HepG2 (cell line): ENCODE results near the gene RCC2. TPM values are rescaled to one million over a fixed set of nuclear protein-coding genes. Genes with fewer than 3 reads are reported as not detected.

Experiments
- ATAC-seq: fragments of 200-7000 bp; cut with Tn5 transposase; 3 replicates; pipeline ENCODE4 v1.9.1; 2020; ENCODE audit warnings: mild to moderate bottlenecking, moderate library complexity
- BruUV-seq: library from RNA; stranded (reverse); fragments of 400-500 nt; replicated peaks from 2 replicates; lab custom pipeline; 2021; lab: Mats Ljungman, UMichigan
- CTCF ChIA-PET: fragments of 300-600 bp; formaldehyde crosslinking; extraction: SDS; loops from one replicate; lab custom pipeline; 2021; ENCODE audit warnings: low total read pairs, inconsistent platforms, low intra/inter-chr PET ratio; lab: Yijun Ruan, JAX
- POLR2A ChIA-PET: fragments of 350-600 bp; sonication (Branson Sonifier 250); formaldehyde crosslinking; loops from one replicate; lab custom pipeline; 2020; ENCODE audit warnings: antibody characterized with exemption, inconsistent platforms; lab: Yijun Ruan, JAX
- DNase-seq: peaks from one replicate; pipeline ENCODE4 v3.0.0-alpha.2; 2015; ENCODE audit warnings: low spot score
- FAIRE-seq: peaks from 3 replicates; lab custom pipeline; 2011; peaks lifted over from hg19 to GRCh38; lab: Jason Lieb, UNC
- H2AFZ ChIP-seq: one replicate; pipeline ENCODE4 v1.6.1; 2011; ENCODE audit warnings: low read length, inconsistent platforms
- H3K27ac ChIP-seq: fragments of 300-600 bp; 3 replicates; pipeline ENCODE4 v1.8.0; 2011; ENCODE audit warnings: mixed run types, mild to moderate bottlenecking, mixed read lengths, low read length, inconsistent platforms; ENCODE audit not compliant: insufficient read depth; ENCODE audit errors: extremely low read length
- H3K27me3 ChIP-seq, 2 experiments: fragments of 200-600 bp in 1 of 2; 2 replicates in 1 of 2; 3 replicates in 1 of 2; pipeline versions ENCODE4 v1.6.0 to v1.8.0; 2011; ENCODE audit warnings: low read length in 2 of 2, mild to moderate bottlenecking in 2 of 2, moderate library complexity in 2 of 2, inconsistent platforms in 1 of 2; ENCODE audit not compliant: insufficient read depth in 2 of 2, control insufficient read depth in 1 of 2
- H3K36me3 ChIP-seq, 2 experiments: fragments of 200-600 bp in 1 of 2; replicated peaks in 1 of 2; 2 replicates in 1 of 2; 3 replicates in 1 of 2; pipeline versions ENCODE4 v1.5.1 to v1.8.0; 2011; ENCODE audit warnings: low read length in 2 of 2, inconsistent platforms in 1 of 2; ENCODE audit not compliant: insufficient read depth in 2 of 2, control insufficient read depth in 1 of 2
- H3K4me1 ChIP-seq: 2 replicates; pipeline ENCODE4 v1.5.1; 2012; ENCODE audit warnings: low read length, inconsistent platforms; ENCODE audit not compliant: insufficient read depth
- H3K4me2 ChIP-seq: 2 replicates; pipeline ENCODE4 v1.6.0; 2011; ENCODE audit warnings: low read depth, low read length, inconsistent platforms
- H3K4me3 ChIP-seq, 3 experiments: fragments of 200-600 bp in 1 of 3; sonication (generic), shearing (Covaris generic) in 1 of 3; replicated peaks in 1 of 3; 2 replicates each; pipeline ENCODE4 v1.5.1; 2011 to 2016; ENCODE audit warnings: low read length in 3 of 3, inconsistent platforms in 2 of 3, low read depth in 2 of 3, mild to moderate bottlenecking in 2 of 3, control low read depth in 1 of 3, mixed read lengths in 1 of 3; ENCODE audit not compliant: insufficient read depth in 1 of 3
- H3K79me2 ChIP-seq: one replicate; pipeline ENCODE4 v1.6.1; 2011; ENCODE audit warnings: low read length, inconsistent platforms; ENCODE audit not compliant: insufficient read depth
- H3K9ac ChIP-seq: 2 replicates; pipeline ENCODE4 v1.6.0; 2011; ENCODE audit warnings: mild to moderate bottlenecking, low read depth, low read length, inconsistent platforms; ENCODE audit not compliant: insufficient read depth
- H3K9me3 ChIP-seq: 2 replicates; pipeline ENCODE4 v1.5.1; 2012; ENCODE audit warnings: mild to moderate bottlenecking, low read length
- H4K20me1 ChIP-seq: 2 replicates; pipeline ENCODE4 v1.6.0; 2011; ENCODE audit warnings: inconsistent platforms, mild to moderate bottlenecking, low read length, moderate library complexity; ENCODE audit not compliant: insufficient read depth
- ARNTL ChIP-seq: sonication (generic); formaldehyde crosslinking; IDR thresholded peaks from 2 replicates; pipeline ENCODE4 v1.4.0; 2020; ENCODE audit warnings: mild to moderate bottlenecking, missing genetic modification reagents
- CBFB ChIP-seq: sonication (generic); formaldehyde crosslinking; IDR thresholded peaks from 2 replicates; pipeline ENCODE4 v1.4.0; 2020; ENCODE audit warnings: missing genetic modification reagents
- ERF ChIP-seq: IDR thresholded peaks from 2 replicates; pipeline ENCODE4 v1.6.1; 2018; ENCODE audit warnings: missing biosample characterization, missing genetic modification reagents
- RFXANK ChIP-seq: IDR thresholded peaks from 2 replicates; pipeline ENCODE4 v1.6.1; 2016
- RXRB ChIP-seq: IDR thresholded peaks from 2 replicates; pipeline ENCODE4 v1.6.1; 2016; ENCODE audit warnings: borderline replicate concordance, missing genetic modification reagents, missing compliant biosample characterization
- U2AF2 ChIP-seq: fragments of 200-400 bp; formaldehyde crosslinking; IDR thresholded peaks from 2 replicates; pipeline ENCODE4 v1.6.1; 2017; ENCODE audit warnings: low read depth, mild to moderate bottlenecking, low read length
- XRCC5 ChIP-seq: fragments of 200-400 bp; formaldehyde crosslinking; optimal IDR thresholded peaks from 2 replicates; pipeline ENCODE3; 2017; ENCODE audit warnings: mild to moderate bottlenecking, low read length
- ZNF350 ChIP-seq: sonication (generic); formaldehyde crosslinking; IDR thresholded peaks from 2 replicates; pipeline ENCODE4 v1.4.0; 2020; ENCODE audit warnings: mild to moderate bottlenecking, low read depth, missing genetic modification reagents, borderline replicate concordance
- ZNF720 ChIP-seq: sonication (generic); formaldehyde crosslinking; IDR thresholded peaks from 2 replicates; pipeline ENCODE4 v1.4.0; 2020; ENCODE audit warnings: missing genetic modification reagents
- WGBS: methylation state at CpG from one replicate; pipeline ENCODE4 v1.1.6; 2017; ENCODE audit warnings: low lambda C conversion rate; 5-methylcytosine and 5-hydroxymethylcytosine counted together
- in situ Hi-C: cut with HindIII; loops from 2 replicates; pipeline ENCODE4 v1.10.0; 2017; ENCODE audit warnings: low pct_unique_long_range_greater_than_20kb; ENCODE audit not compliant: extremely low pct_ligation_motif_present
- intact Hi-C: fragments of 100-400 bp; cut with micrococcal nuclease; formaldehyde crosslinking; loops from one replicate; pipeline ENCODE4 v1.10.0; 2022; ENCODE audit not compliant: unreplicated experiment
- polyA plus RNA-seq, 8 experiments: library from polyadenylated mRNA; depleted of rRNA in 3 of 8; stranded (reverse) in 7 of 8; unstranded in 1 of 8; fragments of >200 nt; fragmentation: Illumina TruSeq in 4 of 8; extraction: Trizol in 4 of 8; gene quantifications; 2 replicates each; pipeline versions ENCODE4 v1.2.1 to v1.2.3, GENCODE V29; 2011 to 2016; ENCODE audit warnings: low read depth in 4 of 8, missing spikeins in 1 of 8, mixed read lengths in 1 of 8; ENCODE audit not compliant: insufficient read depth in 1 of 8
- total RNA-seq, 5 experiments: library from RNA; depleted of rRNA; stranded (reverse); fragments of >200 nt; fragmentation: Illumina TruSeq; extraction: Trizol; gene quantifications; 2 replicates each; pipeline ENCODE4 v1.2.3, GENCODE V29; 2016; ENCODE audit warnings: low read depth in 1 of 5
- TF ChIP-seq, protein P1 (sequence below): sonication (generic); formaldehyde crosslinking; IDR thresholded peaks from 2 replicates; pipeline ENCODE4 v1.9.0; 2022; ENCODE audit warnings: missing genetic modification reagents, mild to moderate bottlenecking, borderline replicate concordance
- TF ChIP-seq, protein P2 (sequence below): sonication (generic); formaldehyde crosslinking; IDR thresholded peaks from 2 replicates; pipeline ENCODE4 v1.4.0; 2020; ENCODE audit warnings: missing genetic modification reagents, low read depth, mild to moderate bottlenecking, borderline replicate concordance
- TF ChIP-seq, protein P3 (sequence below): sonication (generic); formaldehyde crosslinking; IDR thresholded peaks from one replicate; pipeline ENCODE4 v1.5.1; 2020; ENCODE audit warnings: mild to moderate bottlenecking, missing genetic modification reagents; ENCODE audit errors: not compliant biosample characterization

RCC2 gene
- total and polyA plus RNA-seq, 2 of the 13 experiments (the other 11 are each of a cell fraction or from before 2014, with no cell fraction given) = 20.5 to 55.8 TPM

DNA sequence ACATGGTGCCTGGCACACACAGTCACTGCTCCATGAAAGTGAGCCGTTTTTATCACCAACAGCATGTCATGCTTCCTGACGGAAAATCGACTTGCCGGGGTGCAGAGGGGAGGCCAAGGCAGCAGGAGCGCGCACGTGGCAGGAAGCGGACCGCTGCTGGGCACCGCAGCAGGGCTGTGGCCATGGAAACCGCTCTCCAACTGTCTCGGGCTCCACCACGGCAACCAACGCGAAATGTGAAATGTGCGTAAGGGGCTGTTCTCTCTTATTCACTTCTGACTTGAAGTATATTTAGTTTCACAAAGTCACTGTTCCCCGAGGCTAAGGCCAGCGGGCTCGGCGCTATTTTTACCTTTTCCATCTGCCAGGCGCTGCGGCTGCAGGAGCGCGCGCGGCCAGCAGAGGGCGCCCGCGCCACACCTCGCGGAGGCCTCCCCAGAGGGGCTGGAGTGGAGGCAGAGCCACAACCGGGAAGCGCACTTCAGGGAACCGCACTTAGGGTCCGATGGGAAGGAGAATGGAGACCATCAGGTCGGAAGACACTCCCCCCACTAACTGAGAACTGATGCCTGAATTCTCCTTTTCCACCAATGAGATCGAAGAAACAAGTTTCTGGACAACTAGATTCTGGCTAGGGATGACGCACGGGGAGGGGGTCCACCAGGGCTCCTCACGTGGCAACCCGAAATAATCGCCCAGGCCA is 19.7 kb downstream of the RCC2 start (continued):
- TF ChIP-seq ZNF350 (CRISPR knock-in tag) (no peak), XRCC5 (peak; percentile 59), U2AF2 (no peak), ARNTL (CRISPR knock-in tag) (no peak), ERF (no peak)
- TF ChIP-seq, protein P1, sequence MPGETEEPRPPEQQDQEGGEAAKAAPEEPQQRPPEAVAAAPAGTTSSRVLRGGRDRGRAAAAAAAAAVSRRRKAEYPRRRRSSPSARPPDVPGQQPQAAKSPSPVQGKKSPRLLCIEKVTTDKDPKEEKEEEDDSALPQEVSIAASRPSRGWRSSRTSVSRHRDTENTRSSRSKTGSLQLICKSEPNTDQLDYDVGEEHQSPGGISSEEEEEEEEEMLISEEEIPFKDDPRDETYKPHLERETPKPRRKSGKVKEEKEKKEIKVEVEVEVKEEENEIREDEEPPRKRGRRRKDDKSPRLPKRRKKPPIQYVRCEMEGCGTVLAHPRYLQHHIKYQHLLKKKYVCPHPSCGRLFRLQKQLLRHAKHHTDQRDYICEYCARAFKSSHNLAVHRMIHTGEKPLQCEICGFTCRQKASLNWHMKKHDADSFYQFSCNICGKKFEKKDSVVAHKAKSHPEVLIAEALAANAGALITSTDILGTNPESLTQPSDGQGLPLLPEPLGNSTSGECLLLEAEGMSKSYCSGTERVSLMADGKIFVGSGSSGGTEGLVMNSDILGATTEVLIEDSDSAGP (CRISPR knock-in tag) = 0 out of 2 replicates have a peak, but pooled peaks have one; percentile 20

DNA sequence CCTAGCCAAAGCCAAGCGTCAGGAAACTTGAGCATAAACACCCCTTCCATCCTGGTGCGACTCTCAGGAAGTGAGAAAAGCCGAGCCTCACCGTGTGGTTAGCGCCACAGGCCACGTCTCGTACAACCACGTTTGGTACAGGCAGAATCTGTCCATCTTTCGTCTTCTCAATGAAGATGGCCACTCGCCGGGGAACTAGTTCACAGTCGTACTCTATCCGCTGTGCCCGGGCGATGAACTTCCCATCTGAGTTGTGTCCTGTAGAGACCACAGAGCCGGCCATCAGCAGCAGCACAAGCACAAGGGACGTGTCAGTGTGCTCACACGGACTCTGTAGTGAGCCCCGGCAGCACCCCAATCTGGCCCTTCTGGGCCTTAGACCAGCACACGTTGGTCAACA is 23.1 kb downstream of the RCC2 start:
- Histone ChIP-seq H3K4me3 (no peak overlapping the region), H3K9ac (no peak overlapping the region), H3K27ac (no peak overlapping the region), H4K20me1 (peaks cover 3% of the 10 kb centered on the region; the same call in 1 of the 2 replicates), H3K9me3 (no peaks in the 10 kb centered on the region), H3K36me3 (peaks cover 38 to 89% of the 10 kb centered on the region in 2 experiments), H3K27me3 (no peaks in the 10 kb centered on the region), H3K4me2 (no peak overlapping the region), H2AFZ (no peak overlapping the region), H3K4me1 (no peaks in the 10 kb centered on the region), H3K79me2 (no peaks in the 10 kb centered on the region)
- WGBS = 97% methylated on average over 19 of the region's 20 CpGs
- ATAC-seq = no peak
- DNase-seq = no peak
- in situ Hi-C loops = no loop called here
- CTCF ChIA-PET = no interaction called here
- POLR2A ChIA-PET = no interaction called here
- intact Hi-C loops = loop anchor here (5.0 kb wide), 1 partner anchor 61 kb away; no protein-coding TSS in a partner anchor
- BruUV-seq = no TSS peak
- FAIRE-seq = no peak
- TF ChIP-seq, protein P2, sequence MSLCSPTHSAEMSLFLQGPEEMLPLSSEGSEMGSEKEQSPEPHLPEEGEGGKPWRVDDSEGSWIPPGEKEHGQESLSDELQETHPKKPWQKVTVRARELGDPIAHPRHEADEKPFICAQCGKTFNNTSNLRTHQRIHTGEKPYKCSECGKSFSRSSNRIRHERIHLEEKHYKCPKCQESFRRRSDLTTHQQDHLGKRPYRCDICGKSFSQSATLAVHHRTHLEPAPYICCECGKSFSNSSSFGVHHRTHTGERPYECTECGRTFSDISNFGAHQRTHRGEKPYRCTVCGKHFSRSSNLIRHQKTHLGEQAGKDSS (CRISPR knock-in tag) = no peak
- TF ChIP-seq CBFB (CRISPR knock-in tag) (no peak), RFXANK (CRISPR knock-in tag) (no peak), ZNF720 (CRISPR knock-in tag) (no peak), RXRB (no peak)
- TF ChIP-seq, protein P3, sequence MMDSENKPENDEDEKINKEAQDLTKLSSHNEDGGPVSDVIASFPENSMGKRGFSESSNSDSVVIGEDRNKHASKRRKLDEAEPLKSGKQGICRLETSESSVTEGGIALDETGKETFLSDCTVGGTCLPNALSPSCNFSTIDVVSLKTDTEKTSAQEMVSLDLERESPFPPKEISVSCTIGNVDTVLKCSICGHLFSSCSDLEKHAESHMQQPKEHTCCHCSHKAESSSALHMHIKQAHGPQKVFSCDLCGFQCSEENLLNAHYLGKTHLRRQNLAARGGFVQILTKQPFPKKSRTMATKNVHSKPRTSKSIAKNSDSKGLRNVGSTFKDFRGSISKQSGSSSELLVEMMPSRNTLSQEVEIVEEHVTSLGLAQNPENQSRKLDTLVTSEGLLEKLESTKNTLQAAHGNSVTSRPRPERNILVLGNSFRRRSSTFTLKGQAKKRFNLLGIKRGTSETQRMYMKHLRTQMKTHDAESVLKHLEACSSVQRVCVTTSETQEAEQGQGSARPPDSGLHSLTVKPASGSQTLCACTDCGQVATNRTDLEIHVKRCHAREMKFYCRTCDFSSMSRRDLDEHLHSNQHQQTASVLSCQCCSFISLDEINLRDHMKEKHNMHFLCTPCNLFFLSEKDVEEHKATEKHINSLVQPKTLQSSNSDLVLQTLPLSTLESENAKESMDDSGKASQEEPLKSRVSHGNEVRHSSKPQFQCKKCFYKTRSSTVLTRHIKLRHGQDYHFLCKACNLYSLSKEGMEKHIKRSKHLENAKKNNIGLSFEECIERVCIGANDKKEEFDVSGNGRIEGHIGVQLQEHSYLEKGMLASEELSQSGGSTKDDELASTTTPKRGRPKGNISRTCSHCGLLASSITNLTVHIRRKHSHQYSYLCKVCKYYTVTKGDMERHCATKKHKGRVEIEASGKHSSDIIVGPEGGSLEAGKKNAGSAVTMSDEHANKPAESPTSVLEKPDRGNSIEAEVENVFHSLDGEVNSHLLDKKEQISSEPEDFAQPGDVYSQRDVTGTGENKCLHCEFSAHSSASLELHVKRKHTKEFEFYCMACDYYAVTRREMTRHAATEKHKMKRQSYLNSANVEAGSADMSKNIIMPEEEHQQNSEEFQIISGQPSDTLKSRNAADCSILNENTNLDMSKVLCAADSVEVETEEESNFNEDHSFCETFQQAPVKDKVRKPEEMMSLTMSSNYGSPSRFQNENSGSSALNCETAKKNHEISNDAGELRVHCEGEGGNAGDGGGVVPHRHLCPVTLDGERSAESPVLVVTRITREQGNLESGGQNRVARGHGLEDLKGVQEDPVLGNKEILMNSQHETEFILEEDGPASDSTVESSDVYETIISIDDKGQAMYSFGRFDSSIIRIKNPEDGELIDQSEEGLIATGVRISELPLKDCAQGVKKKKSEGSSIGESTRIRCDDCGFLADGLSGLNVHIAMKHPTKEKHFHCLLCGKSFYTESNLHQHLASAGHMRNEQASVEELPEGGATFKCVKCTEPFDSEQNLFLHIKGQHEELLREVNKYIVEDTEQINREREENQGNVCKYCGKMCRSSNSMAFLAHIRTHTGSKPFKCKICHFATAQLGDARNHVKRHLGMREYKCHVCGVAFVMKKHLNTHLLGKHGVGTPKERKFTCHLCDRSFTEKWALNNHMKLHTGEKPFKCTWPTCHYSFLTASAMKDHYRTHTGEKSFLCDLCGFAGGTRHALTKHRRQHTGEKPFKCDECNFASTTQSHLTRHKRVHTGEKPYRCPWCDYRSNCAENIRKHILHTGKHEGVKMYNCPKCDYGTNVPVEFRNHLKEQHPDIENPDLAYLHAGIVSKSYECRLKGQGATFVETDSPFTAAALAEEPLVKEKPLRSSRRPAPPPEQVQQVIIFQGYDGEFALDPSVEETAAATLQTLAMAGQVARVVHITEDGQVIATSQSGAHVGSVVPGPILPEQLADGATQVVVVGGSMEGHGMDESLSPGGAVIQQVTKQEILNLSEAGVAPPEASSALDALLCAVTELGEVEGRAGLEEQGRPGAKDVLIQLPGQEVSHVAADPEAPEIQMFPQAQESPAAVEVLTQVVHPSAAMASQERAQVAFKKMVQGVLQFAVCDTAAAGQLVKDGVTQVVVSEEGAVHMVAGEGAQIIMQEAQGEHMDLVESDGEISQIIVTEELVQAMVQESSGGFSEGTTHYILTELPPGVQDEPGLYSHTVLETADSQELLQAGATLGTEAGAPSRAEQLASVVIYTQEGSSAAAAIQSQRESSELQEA (CRISPR knock-in tag) = no peak
